ENCODE measurements around the gene PHLPP1. TPM values are rescaled to one million over a fixed set of nuclear protein-coding genes. Genes with fewer than 3 reads are reported as not detected.
A peak's percentile ranks its signal among the peaks of the same experiment; 100 is the strongest.

Gene PHLPP1
- total and polyA plus RNA-seq, 9 of the 15 experiments (the other 6 are each of a cell fraction or from before 2014, with no cell fraction given), result 0.56 to 9.0 (median 4.5) TPM

- TF ChIP-seq, protein P1, sequence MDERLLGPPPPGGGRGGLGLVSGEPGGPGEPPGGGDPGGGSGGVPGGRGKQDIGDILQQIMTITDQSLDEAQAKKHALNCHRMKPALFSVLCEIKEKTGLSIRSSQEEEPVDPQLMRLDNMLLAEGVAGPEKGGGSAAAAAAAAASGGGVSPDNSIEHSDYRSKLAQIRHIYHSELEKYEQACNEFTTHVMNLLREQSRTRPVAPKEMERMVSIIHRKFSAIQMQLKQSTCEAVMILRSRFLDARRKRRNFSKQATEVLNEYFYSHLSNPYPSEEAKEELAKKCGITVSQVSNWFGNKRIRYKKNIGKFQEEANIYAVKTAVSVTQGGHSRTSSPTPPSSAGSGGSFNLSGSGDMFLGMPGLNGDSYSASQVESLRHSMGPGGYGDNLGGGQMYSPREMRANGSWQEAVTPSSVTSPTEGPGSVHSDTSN (CRISPR knock-in tag; IDR thresholded peaks at IDR 0.05; ENCODE audit: low read depth), result no peak
- TF ChIP-seq, protein P1 (tag; conservative IDR thresholded peaks at IDR 0.05; ENCODE audit: low read depth), result no peak
- TF ChIP-seq NCOA1 (IDR thresholded peaks at IDR 0.05; ENCODE audit: low read depth) (no peak), RHOXF2B (CRISPR knock-in tag; conservative IDR thresholded peaks at IDR 0.05) (no peak), DMBX1 (CRISPR knock-in tag; IDR thresholded peaks at IDR 0.05; ENCODE audit: borderline replicate concordance) (peak; percentile 37; the same call in 1 of the 2 replicates), POLR3G (IDR thresholded peaks at IDR 0.05; ENCODE audit: extremely low read depth, insufficient read length, insufficient replicate concordance) (no peak), ZNF197 (CRISPR knock-in tag; IDR thresholded peaks at IDR 0.05; ENCODE audit: low read depth) (peak; percentile 80; the same call in 1 of the 2 replicates), KAT2B (IDR thresholded peaks at IDR 0.05; ENCODE audit: low read depth, low read length) (peak; percentile 85), KLF13 (tag; IDR thresholded peaks at IDR 0.05; ENCODE audit: borderline replicate concordance, low read depth) (0 out of 2 replicates have a peak, but pooled peaks have one; percentile 7), ATF3 (IDR thresholded peaks at IDR 0.05) (peak; percentile 57; the same call in 1 of the 2 replicates), ATF3 (CRISPR knock-in tag; conservative IDR thresholded peaks at IDR 0.05) (no peak)
- TF ChIP-seq, protein P2, sequence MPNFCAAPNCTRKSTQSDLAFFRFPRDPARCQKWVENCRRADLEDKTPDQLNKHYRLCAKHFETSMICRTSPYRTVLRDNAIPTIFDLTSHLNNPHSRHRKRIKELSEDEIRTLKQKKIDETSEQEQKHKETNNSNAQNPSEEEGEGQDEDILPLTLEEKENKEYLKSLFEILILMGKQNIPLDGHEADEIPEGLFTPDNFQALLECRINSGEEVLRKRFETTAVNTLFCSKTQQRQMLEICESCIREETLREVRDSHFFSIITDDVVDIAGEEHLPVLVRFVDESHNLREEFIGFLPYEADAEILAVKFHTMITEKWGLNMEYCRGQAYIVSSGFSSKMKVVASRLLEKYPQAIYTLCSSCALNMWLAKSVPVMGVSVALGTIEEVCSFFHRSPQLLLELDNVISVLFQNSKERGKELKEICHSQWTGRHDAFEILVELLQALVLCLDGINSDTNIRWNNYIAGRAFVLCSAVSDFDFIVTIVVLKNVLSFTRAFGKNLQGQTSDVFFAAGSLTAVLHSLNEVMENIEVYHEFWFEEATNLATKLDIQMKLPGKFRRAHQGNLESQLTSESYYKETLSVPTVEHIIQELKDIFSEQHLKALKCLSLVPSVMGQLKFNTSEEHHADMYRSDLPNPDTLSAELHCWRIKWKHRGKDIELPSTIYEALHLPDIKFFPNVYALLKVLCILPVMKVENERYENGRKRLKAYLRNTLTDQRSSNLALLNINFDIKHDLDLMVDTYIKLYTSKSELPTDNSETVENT (CRISPR knock-in tag; IDR thresholded peaks at IDR 0.05), result no peak
- TF ChIP-seq, protein P3, sequence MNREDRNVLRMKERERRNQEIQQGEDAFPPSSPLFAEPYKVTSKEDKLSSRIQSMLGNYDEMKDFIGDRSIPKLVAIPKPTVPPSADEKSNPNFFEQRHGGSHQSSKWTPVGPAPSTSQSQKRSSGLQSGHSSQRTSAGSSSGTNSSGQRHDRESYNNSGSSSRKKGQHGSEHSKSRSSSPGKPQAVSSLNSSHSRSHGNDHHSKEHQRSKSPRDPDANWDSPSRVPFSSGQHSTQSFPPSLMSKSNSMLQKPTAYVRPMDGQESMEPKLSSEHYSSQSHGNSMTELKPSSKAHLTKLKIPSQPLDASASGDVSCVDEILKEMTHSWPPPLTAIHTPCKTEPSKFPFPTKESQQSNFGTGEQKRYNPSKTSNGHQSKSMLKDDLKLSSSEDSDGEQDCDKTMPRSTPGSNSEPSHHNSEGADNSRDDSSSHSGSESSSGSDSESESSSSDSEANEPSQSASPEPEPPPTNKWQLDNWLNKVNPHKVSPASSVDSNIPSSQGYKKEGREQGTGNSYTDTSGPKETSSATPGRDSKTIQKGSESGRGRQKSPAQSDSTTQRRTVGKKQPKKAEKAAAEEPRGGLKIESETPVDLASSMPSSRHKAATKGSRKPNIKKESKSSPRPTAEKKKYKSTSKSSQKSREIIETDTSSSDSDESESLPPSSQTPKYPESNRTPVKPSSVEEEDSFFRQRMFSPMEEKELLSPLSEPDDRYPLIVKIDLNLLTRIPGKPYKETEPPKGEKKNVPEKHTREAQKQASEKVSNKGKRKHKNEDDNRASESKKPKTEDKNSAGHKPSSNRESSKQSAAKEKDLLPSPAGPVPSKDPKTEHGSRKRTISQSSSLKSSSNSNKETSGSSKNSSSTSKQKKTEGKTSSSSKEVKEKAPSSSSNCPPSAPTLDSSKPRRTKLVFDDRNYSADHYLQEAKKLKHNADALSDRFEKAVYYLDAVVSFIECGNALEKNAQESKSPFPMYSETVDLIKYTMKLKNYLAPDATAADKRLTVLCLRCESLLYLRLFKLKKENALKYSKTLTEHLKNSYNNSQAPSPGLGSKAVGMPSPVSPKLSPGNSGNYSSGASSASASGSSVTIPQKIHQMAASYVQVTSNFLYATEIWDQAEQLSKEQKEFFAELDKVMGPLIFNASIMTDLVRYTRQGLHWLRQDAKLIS (CRISPR knock-in tag; IDR thresholded peaks at IDR 0.05), result no peak
- TF ChIP-seq, protein P4, sequence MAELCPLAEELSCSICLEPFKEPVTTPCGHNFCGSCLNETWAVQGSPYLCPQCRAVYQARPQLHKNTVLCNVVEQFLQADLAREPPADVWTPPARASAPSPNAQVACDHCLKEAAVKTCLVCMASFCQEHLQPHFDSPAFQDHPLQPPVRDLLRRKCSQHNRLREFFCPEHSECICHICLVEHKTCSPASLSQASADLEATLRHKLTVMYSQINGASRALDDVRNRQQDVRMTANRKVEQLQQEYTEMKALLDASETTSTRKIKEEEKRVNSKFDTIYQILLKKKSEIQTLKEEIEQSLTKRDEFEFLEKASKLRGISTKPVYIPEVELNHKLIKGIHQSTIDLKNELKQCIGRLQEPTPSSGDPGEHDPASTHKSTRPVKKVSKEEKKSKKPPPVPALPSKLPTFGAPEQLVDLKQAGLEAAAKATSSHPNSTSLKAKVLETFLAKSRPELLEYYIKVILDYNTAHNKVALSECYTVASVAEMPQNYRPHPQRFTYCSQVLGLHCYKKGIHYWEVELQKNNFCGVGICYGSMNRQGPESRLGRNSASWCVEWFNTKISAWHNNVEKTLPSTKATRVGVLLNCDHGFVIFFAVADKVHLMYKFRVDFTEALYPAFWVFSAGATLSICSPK (IDR thresholded peaks at IDR 0.05; ENCODE audit: borderline replicate concordance), result no peak
These were observed 488 bp upstream of the PHLPP1 start (continued) for GRCh38 chr18:62714671-62715435.
